Keratinocyte (primary cell): ENCODE measurements around the gene SNAPC1.

Source experiments
- EZH2 ChIP-seq: IDR thresholded peaks from one replicate; pipeline ENCODE4 v1.6.1; 2012; ENCODE audit warnings: inconsistent platforms, mild to moderate bottlenecking, low read length, moderate library complexity
- TF ChIP-seq, protein P1 (sequence below), 3 experiments: IDR thresholded peaks in 1 of 3; conservative IDR thresholded peaks in 1 of 3; optimal IDR thresholded peaks in 1 of 3; 2 replicates in 2 of 3; 3 replicates in 1 of 3; pipeline versions ENCODE3 to v1.5.1; 2011; ENCODE audit warnings: low read length in 3 of 3, mild to moderate bottlenecking in 3 of 3, moderate library complexity in 2 of 3, control low read depth in 1 of 3, inconsistent platforms in 1 of 3; ENCODE audit not compliant: insufficient read depth in 2 of 3; ENCODE audit errors: extremely low read depth in 1 of 3

- TF ChIP-seq, protein P1, sequence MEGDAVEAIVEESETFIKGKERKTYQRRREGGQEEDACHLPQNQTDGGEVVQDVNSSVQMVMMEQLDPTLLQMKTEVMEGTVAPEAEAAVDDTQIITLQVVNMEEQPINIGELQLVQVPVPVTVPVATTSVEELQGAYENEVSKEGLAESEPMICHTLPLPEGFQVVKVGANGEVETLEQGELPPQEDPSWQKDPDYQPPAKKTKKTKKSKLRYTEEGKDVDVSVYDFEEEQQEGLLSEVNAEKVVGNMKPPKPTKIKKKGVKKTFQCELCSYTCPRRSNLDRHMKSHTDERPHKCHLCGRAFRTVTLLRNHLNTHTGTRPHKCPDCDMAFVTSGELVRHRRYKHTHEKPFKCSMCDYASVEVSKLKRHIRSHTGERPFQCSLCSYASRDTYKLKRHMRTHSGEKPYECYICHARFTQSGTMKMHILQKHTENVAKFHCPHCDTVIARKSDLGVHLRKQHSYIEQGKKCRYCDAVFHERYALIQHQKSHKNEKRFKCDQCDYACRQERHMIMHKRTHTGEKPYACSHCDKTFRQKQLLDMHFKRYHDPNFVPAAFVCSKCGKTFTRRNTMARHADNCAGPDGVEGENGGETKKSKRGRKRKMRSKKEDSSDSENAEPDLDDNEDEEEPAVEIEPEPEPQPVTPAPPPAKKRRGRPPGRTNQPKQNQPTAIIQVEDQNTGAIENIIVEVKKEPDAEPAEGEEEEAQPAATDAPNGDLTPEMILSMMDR (optimal IDR thresholded peaks at IDR 0.05 in 1 of 3, IDR thresholded peaks at IDR 0.05 in 1 of 3, conservative IDR thresholded peaks at IDR 0.05 in 1 of 3; ENCODE audit: extremely low read depth in 1 of 3, insufficient read depth in 2 of 3, low read length in 3 of 3), result no peak
- no peak for TF ChIP-seq EZH2
Measured at GRCh38 chr14:61780125-61780524, 17.9 kb downstream of the SNAPC1 start.
